DMS53 treated with DMSO at 0.1 percent for 48 hours (cell line): ENCODE measurements around the gene FUS.
"Not testable (repeated sequence)": the region's sequence is repeated elsewhere in the genome, so short reads cannot be mapped to it uniquely, and the experiment has no call there.

Experiments
- DNase-seq: peaks from one replicate; lab custom pipeline; 2025; ENCODE audit not compliant: unreplicated experiment; lab: John Stamatoyannopoulos, UW

The FUS gene

DNA sequence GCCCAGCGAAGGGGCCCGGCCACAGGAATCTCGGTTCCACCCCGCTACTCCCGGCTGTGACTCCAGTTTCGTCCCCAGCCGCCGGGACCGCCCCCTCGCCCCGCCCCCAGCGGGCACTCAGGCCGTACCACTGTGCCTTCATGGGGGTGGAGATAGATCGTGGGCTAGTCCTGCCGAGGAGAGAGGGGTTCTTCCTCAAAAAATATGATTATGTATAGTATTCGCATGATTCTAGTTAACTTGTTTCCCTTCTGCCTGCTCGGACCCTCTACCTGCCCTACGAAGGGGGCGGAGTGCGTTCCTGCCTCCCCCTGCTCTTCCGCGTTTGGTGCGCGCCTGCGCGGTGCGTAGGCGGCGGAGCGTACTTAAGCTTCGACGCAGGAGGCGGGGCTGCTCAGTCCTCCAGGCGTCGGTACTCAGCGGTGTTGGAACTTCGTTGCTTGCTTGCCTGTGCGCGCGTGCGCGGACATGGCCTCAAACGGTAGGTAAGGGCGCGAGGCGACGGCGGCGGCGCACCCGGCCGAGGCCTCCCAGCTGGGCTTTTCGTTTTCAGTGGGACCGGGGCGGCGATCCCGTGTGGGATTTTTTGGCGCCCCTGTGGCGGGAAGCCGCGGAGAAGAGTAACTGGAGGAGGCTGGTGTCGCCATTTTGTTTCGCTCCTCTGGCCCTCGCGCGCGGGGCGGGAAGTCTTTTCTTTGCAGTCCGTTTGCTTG, at the start of gene FUS:
TSS of gene FUS (plus strand) at position 393 of the 713 bp plus-strand sequence. CDS start at position 469, 76 bp downstream.
- peak; percentile 56 for DNase-seq

DNA sequence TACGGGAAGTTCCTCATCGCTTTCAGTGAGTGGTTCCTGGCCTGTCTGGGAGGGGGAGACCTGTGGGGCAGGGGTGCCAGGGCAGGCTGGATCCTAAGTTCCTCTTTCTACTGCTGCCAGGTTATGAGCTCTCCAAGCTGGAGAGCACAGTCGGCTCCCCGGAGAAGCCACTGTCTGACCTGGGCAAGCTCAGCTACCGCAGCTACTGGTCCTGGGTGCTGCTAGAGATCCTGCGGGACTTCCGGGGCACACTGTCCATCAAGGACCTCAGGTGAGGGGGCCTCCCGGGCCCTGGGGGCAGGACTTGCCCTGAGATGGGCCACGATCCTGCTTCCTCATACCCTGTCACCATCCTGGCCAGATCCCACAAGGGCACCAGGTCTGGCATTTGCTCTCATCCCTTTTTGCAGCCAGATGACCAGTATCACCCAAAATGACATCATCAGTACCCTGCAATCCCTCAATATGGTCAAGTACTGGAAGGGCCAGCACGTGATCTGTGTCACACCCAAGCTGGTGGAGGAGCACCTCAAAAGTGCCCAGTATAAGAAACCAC, 49.5 kb upstream of the FUS start:
- peak; percentile 56 for DNase-seq

GRCh38 chr16:31130899-31131298, 49.0 kb upstream of the FUS start:
- DNase-seq = peak; percentile 84

GRCh38 chr16:31131416-31131815, 48.5 kb upstream of the FUS start:
- no peak for DNase-seq

- DNase-seq = no peak
Observed at GRCh38 chr16:31131841-31132271, 48.1 kb upstream of the FUS start.

GRCh38 chr16:31132303-31132979, 47.5 kb upstream of the FUS start:
- no peak for DNase-seq

- DNase-seq = no peak
Observed at GRCh38 chr16:31133046-31133501, 46.9 kb upstream of the FUS start.

DNA sequence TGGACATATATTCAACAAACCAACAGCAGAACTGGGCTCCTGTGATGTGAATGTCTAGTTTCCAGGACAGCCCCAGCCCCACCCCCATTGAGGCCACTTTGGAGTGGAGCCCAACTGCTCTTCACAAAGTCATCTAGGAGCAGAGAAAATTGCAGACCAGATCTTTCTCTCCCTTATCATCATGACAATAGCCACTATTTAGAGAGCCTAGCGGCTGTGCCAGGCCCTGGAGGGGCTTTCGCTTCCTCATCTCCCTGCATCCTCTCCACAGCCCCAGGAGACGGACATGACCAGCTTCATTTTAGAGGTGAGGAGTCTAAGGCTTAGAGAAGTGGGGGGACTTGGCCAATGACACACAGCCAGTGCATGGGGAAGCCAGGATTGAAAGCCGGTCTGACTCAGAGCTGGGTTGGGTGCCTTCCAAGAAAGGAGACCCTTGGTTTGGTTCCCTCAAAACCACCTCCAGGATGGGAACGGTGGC, 45.8 kb upstream of the FUS start:
- DNase-seq = no peak

- no peak for DNase-seq
Observed at GRCh38 chr16:31134625-31135534, 45.1 kb upstream of the FUS start.

DNA sequence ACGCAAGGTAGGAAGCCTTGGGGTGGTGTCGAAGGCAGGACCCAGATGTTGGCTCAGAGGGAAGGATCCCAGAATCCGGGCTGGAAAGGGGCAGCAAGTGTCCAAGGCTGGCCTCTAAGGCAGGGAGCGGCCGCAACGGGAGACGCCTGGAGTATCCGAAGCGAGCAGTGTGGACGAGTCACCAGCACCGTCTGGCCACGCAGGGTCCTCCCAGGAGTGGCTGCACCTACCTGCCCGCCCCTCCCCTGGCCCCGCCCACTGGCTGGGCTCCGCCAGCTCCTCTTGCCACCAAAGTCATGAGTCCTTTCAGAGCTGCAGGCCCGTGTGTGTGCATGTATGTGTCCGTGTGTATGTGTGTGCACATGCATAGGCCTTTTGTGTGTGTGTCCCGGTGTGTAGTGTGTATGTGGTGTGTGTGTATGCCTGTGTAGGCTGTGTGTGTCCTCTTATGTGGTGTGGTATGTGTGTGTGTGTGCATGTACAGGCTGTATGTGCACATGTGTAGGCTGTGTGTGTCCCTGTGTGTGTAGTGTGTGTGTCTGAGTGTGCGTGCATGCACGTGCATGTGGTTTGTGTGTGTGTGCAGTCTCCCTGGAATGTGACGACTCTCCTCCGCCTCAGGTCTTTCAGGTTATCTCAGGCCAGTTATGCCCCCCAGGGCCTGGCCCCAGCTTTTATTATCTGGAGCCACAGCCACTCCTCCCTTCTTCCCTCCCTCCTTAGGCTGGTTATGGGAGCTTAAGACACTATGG, 44.2 kb upstream of the FUS start, which contains the start of gene PRSS8:
TSS of gene PRSS8 (minus strand) at position 193 of the 752 bp plus-strand sequence. CDS start 229 bp downstream, outside the sequence.
- DNase-seq = peak; percentile 42

- no peak for DNase-seq
Observed at GRCh38 chr16:31136287-31136662, 43.7 kb upstream of the FUS start.

DNA sequence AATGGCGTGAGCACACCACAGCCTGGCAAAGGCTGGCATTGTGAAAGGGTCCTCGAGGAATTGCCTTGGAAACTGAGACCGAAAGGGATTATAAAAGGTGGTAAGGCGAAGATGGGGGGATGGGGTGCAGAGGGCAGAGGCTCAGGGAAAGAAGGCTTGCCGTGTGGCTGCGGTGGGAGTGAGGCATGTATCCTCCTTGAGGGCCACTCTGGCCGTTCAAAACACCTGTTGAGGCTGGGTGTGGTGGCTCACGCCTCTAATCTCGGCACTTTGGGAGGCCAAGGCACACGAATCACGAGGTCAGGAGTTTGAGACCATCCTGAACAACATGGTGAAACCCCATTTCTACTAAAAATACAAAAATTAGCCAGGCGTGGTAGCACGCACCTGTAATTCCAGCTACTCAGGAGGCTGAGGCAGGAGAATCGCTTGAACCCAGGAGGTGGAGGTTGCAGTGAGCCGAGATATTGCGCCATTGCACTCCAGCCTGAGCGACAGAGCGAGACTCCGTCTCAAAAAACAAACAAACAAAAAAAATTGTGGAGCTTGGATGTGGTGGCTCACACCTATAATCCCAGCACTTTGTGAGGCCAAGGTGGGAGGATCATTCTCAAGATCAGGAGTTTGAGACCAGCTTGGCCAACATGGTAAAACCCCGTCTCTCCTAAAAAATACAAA, 43.0 kb upstream of the FUS start:
- not testable (repeated sequence) for DNase-seq

DNA sequence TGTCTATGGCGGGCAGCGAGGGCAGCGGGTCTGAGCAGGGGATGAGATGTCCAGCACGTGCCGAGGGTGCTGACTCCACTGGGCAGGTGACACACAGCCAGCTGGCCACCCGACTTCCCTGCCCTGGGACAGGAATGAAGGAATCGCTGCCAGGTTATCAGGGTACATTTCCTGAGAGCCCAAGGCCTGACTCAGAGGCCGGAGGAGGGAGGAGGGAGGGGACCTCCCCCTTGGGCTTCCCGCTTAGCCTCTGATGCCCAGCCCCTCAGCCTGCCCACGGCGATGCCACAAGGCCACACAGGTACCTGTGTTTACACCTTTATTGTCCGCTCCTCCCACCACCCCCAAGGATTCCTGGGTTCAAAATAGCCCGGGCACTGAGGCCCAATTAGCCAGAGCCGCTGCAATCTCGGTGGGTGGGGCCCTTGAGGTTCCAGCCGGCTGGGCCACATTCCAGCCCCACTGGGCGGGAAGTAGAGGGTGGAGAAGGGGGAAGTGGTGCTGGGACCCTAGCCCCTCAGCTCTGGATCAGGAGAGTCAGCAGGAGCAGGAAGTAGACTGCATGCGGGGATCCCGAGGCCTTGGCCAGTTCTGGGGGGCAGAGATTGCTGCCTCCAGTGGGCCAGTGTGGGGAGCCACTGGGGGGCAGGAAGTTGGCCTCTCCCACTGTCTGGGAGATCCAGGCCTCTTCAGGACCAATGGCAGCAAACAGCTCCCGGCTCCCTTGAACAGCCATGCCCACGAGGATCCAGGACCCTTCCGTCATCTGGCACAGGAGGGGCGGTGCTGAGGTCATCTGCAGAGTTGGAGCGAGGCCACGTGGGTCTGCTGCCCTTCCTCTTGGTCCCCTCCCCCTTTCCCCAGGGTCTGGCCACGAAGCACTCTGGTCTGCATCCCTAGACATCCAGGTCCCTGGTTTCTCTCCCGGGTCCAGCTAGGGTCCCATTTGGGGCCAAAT, 41.0 kb upstream of the FUS start:
- DNase-seq = no peak

GRCh38 chr16:31141071-31141469, 38.9 kb upstream of the FUS start:
- not testable (repeated sequence) for DNase-seq

- no peak for DNase-seq
Observed at GRCh38 chr16:31141489-31142108, 38.3 kb upstream of the FUS start.

- DNase-seq = peak; percentile 89
Observed at GRCh38 chr16:31142109-31143010, 37.6 kb upstream of the FUS start.
